Measurements from ENCODE around the gene THY1. TPM values are rescaled to one million over a fixed set of nuclear protein-coding genes. Genes with fewer than 3 reads are reported as not detected.

THY1 gene
- total RNA-seq, 1 experiment from 2014 or later = 1.1 TPM

DNA sequence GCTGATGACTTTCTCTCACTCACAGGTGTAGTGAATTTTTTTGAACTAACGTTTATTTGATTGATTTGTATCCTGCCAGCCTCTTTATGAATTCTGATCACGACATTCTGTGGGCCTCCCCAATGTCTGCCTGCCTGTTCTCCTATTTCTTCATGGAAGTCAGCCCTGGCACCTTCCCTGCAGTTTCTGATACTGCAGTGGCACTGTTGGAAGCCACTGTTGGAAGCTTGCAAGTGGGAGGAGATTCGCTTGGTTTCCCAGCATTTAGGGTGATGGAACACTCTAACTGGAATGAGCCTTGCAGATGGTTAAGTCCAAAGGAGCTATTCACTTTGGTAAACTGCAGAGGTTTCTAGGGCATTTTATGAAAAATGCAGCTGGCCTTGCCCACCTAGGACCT lies 1.3 kb upstream of the THY1 start:
- CTCF ChIA-PET = no interaction called here
- no peak for DNase-seq (ENCODE audit: low read depth, low spot score)
- no peak for ATAC-seq
- no peaks in the 10 kb centered on the region for H3K27me3 ChIP-seq (ENCODE audit: insufficient read depth, low read length)
- no peak overlapping the region for H3K4me2 ChIP-seq (ENCODE audit: low read length)
- no peak overlapping the region for H3K9ac ChIP-seq (ENCODE audit: low read length)
- no peaks in the 10 kb centered on the region for H3K9me3 ChIP-seq (ENCODE audit: control insufficient read depth in 1 of 2, insufficient read depth in 1 of 2, low read depth in 1 of 2, low read length in 2 of 2)
- H3K27ac ChIP-seq (ENCODE audit: low read depth, low read length) = no peak overlapping the region
- no peak for TF ChIP-seq YY1 (IDR thresholded peaks at IDR 0.05; ENCODE audit: extremely low read depth, insufficient replicate concordance, low read depth, low read length)
- TF ChIP-seq CBX3 (IDR thresholded peaks at IDR 0.05; ENCODE audit: low read depth) = no peak
- RAD21 ChIA-PET (ENCODE audit: low non-redundant PET in 1 of 2, low total read pairs in 2 of 2, uncharacterized antibody in 2 of 2, unreplicated experiment in 2 of 2) = no interaction called here
- H3K4me1 ChIP-seq (ENCODE audit: control insufficient read depth in 1 of 2, insufficient read depth in 2 of 2, low read length in 2 of 2) = no peaks in the 10 kb centered on the region
- POLR2A ChIA-PET = no interaction called here
- no peaks in the 10 kb centered on the region for H3K79me2 ChIP-seq (ENCODE audit: insufficient read depth, low read length)
- H3K9me2 ChIP-seq (ENCODE audit: insufficient read depth) = no peaks in the 10 kb centered on the region
- H3K36me3 ChIP-seq (ENCODE audit: control insufficient read depth in 1 of 2, insufficient read depth in 2 of 2, low read length in 2 of 2) = no peaks in the 10 kb centered on the region
- intact Hi-C loops (cut with micrococcal nuclease) = no loop called here
- H4K20me1 ChIP-seq (ENCODE audit: insufficient read depth) = no peaks in the 10 kb centered on the region
- H2AFZ ChIP-seq (ENCODE audit: low read depth, low read length, poor library complexity, severe bottlenecking) = no peak overlapping the region
- no peak overlapping the region for H3K4me3 ChIP-seq (replicated peaks in 1 of 2; ENCODE audit: low read depth in 1 of 2, low read length in 2 of 2)
- no TSS peak for BruUV-seq (replicated peaks)

DNA sequence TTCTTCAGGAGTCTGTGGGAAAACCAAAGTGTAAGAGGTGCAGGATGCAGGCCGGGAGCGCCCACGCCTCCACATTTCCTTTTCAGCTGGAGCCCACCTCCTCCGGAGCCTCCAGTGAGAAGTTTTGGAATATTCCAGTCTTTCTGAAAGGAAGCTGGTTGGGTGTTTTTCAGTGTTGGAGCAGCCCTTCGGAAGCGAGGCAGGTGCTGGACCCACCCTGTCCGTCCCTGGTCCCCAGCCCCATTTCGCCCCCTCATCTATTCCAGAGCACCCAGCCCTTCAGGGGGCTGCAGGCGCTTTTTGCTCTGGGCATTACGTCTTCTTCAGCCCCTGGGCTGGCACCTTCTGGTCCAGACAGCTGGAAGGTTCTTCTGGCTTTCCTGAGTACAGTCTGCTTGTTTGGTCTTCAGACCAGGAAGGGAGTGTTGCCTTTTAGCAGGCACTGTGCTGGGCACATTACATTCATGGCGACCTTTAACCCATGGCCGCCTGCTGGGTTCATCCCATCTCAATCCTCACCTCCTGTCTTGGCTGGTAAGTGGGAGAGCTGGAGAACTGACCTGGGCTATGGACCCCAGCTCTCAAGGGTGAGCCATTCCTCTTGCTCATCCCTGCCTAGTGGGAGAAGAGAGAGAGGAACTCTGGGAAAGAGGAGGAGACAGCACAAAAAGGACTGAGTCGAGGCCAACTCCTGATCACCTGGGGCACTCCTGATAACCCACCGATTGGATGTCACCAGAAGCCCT lies 710 bp upstream of the THY1 start:
- no peaks in the 10 kb centered on the region for H4K20me1 ChIP-seq (ENCODE audit: insufficient read depth)
- no peak overlapping the region for H2AFZ ChIP-seq (ENCODE audit: low read depth, low read length, poor library complexity, severe bottlenecking)
- H3K4me2 ChIP-seq (ENCODE audit: low read length) = no peak overlapping the region
- ATAC-seq (no peak), DNase-seq (ENCODE audit: low read depth, low spot score) (no peak)
- H3K4me1 ChIP-seq (ENCODE audit: control insufficient read depth in 1 of 2, insufficient read depth in 2 of 2, low read length in 2 of 2) = no peaks in the 10 kb centered on the region
- H3K36me3 ChIP-seq (ENCODE audit: control insufficient read depth in 1 of 2, insufficient read depth in 2 of 2, low read length in 2 of 2) = no peaks in the 10 kb centered on the region
- ChIA-PET CTCF (no interaction called here), POLR2A (no interaction called here), RAD21 (ENCODE audit: low non-redundant PET in 1 of 2, low total read pairs in 2 of 2, uncharacterized antibody in 2 of 2, unreplicated experiment in 2 of 2) (no interaction called here)
- H3K9me3 ChIP-seq (ENCODE audit: control insufficient read depth in 1 of 2, insufficient read depth in 1 of 2, low read depth in 1 of 2, low read length in 2 of 2) = no peaks in the 10 kb centered on the region
- no peaks in the 10 kb centered on the region for H3K27me3 ChIP-seq (ENCODE audit: insufficient read depth, low read length)
- H3K9ac ChIP-seq (ENCODE audit: low read length) = no peak overlapping the region
- H3K79me2 ChIP-seq (ENCODE audit: insufficient read depth, low read length) = no peaks in the 10 kb centered on the region
- no peak for TF ChIP-seq ZNF274 (IDR thresholded peaks at IDR 0.05; ENCODE audit: low read depth, low read length)
- TF ChIP-seq SIN3A (IDR thresholded peaks at IDR 0.05; ENCODE audit: low read depth) = no peak
- no peak for TF ChIP-seq POLR2A (IDR thresholded peaks at IDR 0.05; ENCODE audit: borderline replicate concordance, extremely low read depth, insufficient read depth, insufficient read length)
- no peak for TF ChIP-seq CTCF (IDR thresholded peaks at IDR 0.05 in 2 of 3, conservative IDR thresholded peaks at IDR 0.05 in 1 of 3; ENCODE audit: borderline replicate concordance in 1 of 3, insufficient read depth in 1 of 3, low read depth in 2 of 3, low read length in 2 of 3)
- no peak for TF ChIP-seq YY1 (IDR thresholded peaks at IDR 0.05; ENCODE audit: extremely low read depth, insufficient replicate concordance, low read depth, low read length)
- TF ChIP-seq CBX3 (IDR thresholded peaks at IDR 0.05; ENCODE audit: low read depth) = no peak
- TF ChIP-seq EZH2 (IDR thresholded peaks at IDR 0.05) = no peak
- no peak overlapping the region for H3K27ac ChIP-seq (ENCODE audit: low read depth, low read length)
- H3K9me2 ChIP-seq (ENCODE audit: insufficient read depth) = no peaks in the 10 kb centered on the region
- no peak overlapping the region for H3K4me3 ChIP-seq (replicated peaks in 1 of 2; ENCODE audit: low read depth in 1 of 2, low read length in 2 of 2)
- no TSS peak for BruUV-seq (replicated peaks)
- intact Hi-C loops (cut with micrococcal nuclease) = no loop called here
